Left ventricle myocardium inferior (tissue), 1 donor: ENCODE data around the gene ACSL3. TPM values are rescaled to one million over a fixed set of nuclear protein-coding genes. Genes with fewer than 3 reads are reported as not detected.

Source experiments
- DNase-seq: peaks from one replicate; pipeline ENCODE4 v3.0.0-alpha.2; 2020
- H3K27ac ChIP-seq: fragments of 200-600 bp; replicated peaks from 2 replicates; pipeline ENCODE4 v1.8.0; 2021
- H3K27me3 ChIP-seq: fragments of 200-600 bp; 2 replicates; pipeline ENCODE4 v1.8.0; 2021; ENCODE audit warnings: low read depth
- H3K36me3 ChIP-seq: fragments of 200-600 bp; 2 replicates; pipeline ENCODE4 v1.8.0; 2021
- H3K4me1 ChIP-seq: fragments of 200-600 bp; 2 replicates; pipeline ENCODE4 v1.8.0; 2021
- H3K4me3 ChIP-seq: fragments of 200-600 bp; 2 replicates; pipeline ENCODE4 v1.8.0; 2021; ENCODE audit warnings: mild to moderate bottlenecking, moderate library complexity
- H3K9me3 ChIP-seq: fragments of 200-600 bp; replicated peaks from 2 replicates; pipeline ENCODE4 v1.8.0; 2021
- CTCF ChIP-seq: fragments of 200-600 bp; IDR thresholded peaks from 2 replicates; pipeline ENCODE4 v1.8.0; 2021; ENCODE audit warnings: antibody characterized with exemption, mild to moderate bottlenecking, borderline replicate concordance
- intact Hi-C: fragments of 100-400 bp; cut with micrococcal nuclease; formaldehyde crosslinking; loops from one replicate; pipeline ENCODE4 v1.11.0; 2022
- total RNA-seq: library from RNA; stranded (reverse); fragmentation: NEBNext Ultra II Directional; extraction: Animal tissue kit (Norgen Biotek cat#: 25700); gene quantifications from one replicate; pipeline ENCODE4 v1.2.1, GENCODE V29; 2021
- donor health status: DM: no; HTN: yes; CAD: no; lungs with severe emphysema.

The ACSL3 gene
- total RNA-seq, 1 donor from 2014 or later = 50.1 TPM

- H3K4me1 ChIP-seq = peaks cover 52% of the 10 kb centered on the region
These were observed 38.8 kb downstream of the ACSL3 start for GRCh38 chr2:222899413-222900181.

GRCh38 chr2:222900354-222900753 lies 39.5 kb downstream of the ACSL3 start:
- Histone ChIP-seq H3K27ac (no peak overlapping the region), H3K27me3 (no peaks in the 10 kb centered on the region)
- intact Hi-C loops = loop anchor here (5.0 kb wide), 1 partner anchor 38 kb away; the partner anchor contains the start of gene ACSL3

More at GRCh38 chr2:222899413-222900181, 38.8 kb downstream of the ACSL3 start:
- Histone ChIP-seq H3K9me3 (no peaks in the 10 kb centered on the region), H3K27me3 (no peaks in the 10 kb centered on the region), H3K36me3 (no peaks in the 10 kb centered on the region), H3K27ac (no peak overlapping the region), H3K4me3 (no peak overlapping the region)
- DNase-seq = no peak
- intact Hi-C loops = loop anchor here (5.0 kb wide), 1 partner anchor 37 kb away; the partner anchor contains the start of gene ACSL3
- TF ChIP-seq CTCF = no peak

DNA sequence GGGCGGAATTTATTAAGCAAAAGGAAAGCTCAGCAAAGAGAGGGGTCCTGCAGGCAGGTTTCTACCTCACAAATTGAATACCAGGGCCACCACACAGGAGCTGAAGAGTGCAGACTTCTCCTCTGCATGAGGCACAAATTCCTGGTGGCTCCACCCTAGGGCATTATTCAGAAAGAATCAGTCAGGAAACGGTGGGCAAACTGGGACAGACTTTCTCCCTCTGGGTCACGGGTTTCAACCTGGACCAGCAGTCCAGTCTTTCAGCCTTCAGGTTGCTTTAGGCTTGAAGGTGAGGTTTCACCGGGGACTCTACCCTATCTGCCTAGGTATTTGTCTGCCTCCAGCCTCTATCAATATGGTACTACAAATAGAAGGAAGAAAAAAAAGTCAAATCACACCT lies 41.8 kb downstream of the ACSL3 start:
- no peak for TF ChIP-seq CTCF
- no peak for DNase-seq
- intact Hi-C loops = loop anchor here (2.0 to 5.0 kb wide), 2 partner anchors 40 to 194 kb away; partner anchors contain the start of gene ACSL3
- peaks cover 76% of the 10 kb centered on the region for H3K4me1 ChIP-seq
- H3K27me3 ChIP-seq = no peaks in the 10 kb centered on the region
- H3K4me3 ChIP-seq = no peak overlapping the region
- H3K36me3 ChIP-seq = no peaks in the 10 kb centered on the region
- H3K9me3 ChIP-seq = no peaks in the 10 kb centered on the region
- H3K27ac ChIP-seq = peak overlapping the region; percentile 9

More at GRCh38 chr2:222900354-222900753, 39.5 kb downstream of the ACSL3 start:
- TF ChIP-seq CTCF = no peak
- no peak overlapping the region for H3K4me3 ChIP-seq
- no peaks in the 10 kb centered on the region for H3K9me3 ChIP-seq
- H3K4me1 ChIP-seq = peaks cover 53% of the 10 kb centered on the region
- DNase-seq = no peak
- no peaks in the 10 kb centered on the region for H3K36me3 ChIP-seq

DNA sequence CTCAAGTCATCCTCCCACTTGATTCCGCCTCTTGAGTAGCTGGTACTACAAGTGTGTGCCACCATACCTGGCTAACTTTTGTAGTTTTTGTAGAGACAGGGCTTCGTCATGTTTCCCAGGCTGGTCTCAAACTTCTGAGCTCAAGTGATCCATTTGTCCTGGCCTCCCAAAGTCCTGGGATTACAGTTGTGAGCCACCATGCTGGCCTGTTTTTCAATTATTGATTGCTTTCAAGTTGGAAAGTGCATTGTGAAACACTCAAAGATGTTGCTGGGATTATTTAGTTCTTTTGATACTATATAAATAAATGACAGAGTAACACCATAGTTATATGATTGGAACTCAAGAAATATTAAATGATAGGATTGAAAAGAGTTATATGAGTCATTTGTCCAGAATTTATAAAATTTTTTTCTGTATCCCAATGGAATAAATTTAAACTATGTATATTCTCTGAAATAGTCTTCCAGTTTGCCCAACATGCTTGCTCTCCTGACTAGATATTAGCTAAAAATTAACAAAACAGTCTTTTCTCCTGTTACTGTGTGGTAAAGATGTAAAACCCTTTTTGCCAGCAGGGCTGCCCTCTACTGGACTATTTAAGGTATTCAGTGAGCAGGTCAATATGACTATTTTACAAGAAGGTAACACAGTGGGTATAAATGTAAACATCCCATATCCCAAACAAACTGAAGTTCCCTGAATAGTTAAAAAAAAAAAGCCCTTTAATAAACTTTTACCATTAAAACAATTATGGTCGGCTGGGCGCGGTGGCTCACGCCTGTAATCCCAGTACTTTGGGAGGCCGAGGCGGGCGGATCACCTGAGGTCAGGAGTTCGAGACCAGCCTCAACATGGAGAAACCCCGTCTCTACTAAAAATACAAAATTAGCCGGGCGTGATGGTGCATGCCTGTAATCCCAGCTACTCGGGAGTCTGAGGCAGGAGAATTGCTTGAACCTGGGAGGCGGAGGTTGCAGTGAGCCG lies 42.7 kb downstream of the ACSL3 start:
- Histone ChIP-seq H3K27ac (peak overlapping the region; percentile 9), H3K36me3 (no peaks in the 10 kb centered on the region)

More for the DNA sequence above, 42.7 kb downstream of the ACSL3 start:
- intact Hi-C loops = loop anchor here (2.0 to 5.0 kb wide), 2 partner anchors 41 to 195 kb away; partner anchors contain the start of gene ACSL3
- H3K4me3 ChIP-seq = no peak overlapping the region
- no peak for DNase-seq
- peak; percentile 81 for TF ChIP-seq CTCF
- peaks cover 75% of the 10 kb centered on the region for H3K4me1 ChIP-seq
- H3K9me3 ChIP-seq = no peaks in the 10 kb centered on the region
- no peaks in the 10 kb centered on the region for H3K27me3 ChIP-seq
